WERI-Rb-1 (cell line): ENCODE data around the gene UMPS.

Source experiments
- DNase-seq: peaks from one replicate; pipeline ENCODE4 v3.0.0-alpha.2; 2020
- H3K27ac ChIP-seq: fragments of 250-450 bp; sonication (Bioruptor Pico); 2 replicates; pipeline ENCODE4 v1.5.1; 2020; ENCODE audit warnings: mild to moderate bottlenecking, moderate library complexity
- H3K27me3 ChIP-seq: fragments of 250-450 bp; sonication (Bioruptor Pico); 2 replicates; pipeline ENCODE4 v1.5.1; 2021; ENCODE audit warnings: mild to moderate bottlenecking, low read depth, moderate library complexity; ENCODE audit not compliant: insufficient read depth, severe bottlenecking
- H3K36me3 ChIP-seq: fragments of 250-450 bp; sonication (Bioruptor Pico); 2 replicates; pipeline ENCODE4 v1.5.1; 2020; ENCODE audit warnings: mild to moderate bottlenecking, moderate library complexity
- H3K4me3 ChIP-seq: 2 replicates; pipeline ENCODE4 v1.5.1; 2011; ENCODE audit warnings: low read depth, mild to moderate bottlenecking, control low read depth, low read length
- H3K9me3 ChIP-seq: fragments of 250-450 bp; sonication (Bioruptor Pico); 2 replicates; pipeline ENCODE4 v1.5.1; 2021; ENCODE audit warnings: mild to moderate bottlenecking, moderate library complexity; ENCODE audit not compliant: severe bottlenecking
- TF ChIP-seq, protein P1 (sequence below): IDR thresholded peaks from 2 replicates; pipeline ENCODE4 v1.5.1; 2011; ENCODE audit warnings: low read depth, mild to moderate bottlenecking, control low read depth, inconsistent platforms, low read length

UMPS gene

DNA sequence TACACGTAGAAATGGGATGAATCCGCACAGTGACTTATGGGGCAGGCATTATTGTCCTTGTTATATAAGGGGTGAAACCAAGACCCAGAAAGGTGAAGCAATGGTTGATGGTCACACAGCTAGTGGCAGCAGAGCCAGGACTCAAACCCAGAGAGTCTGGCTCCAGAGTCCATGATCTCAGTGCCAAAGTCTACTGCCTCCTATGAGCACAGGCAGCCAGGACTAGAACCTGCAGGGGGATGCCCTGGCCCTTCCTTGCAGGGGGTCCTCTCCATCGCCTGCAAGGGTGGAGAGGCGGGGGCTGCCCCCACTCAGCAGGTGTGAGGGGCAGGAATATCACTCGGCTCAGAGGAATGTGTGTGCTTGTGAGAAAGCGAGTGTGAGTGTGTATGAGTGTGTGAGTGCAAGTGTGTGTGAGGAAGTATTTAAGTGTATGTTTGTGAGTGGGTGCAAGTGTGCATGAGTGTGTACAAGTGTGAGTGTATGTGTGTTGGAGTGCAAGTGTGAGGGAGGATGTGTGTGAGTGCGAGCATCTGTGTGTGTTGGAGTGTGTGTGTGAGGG is 44.7 kb downstream of the UMPS start:
- no peaks in the 10 kb centered on the region for H3K36me3 ChIP-seq
- no peaks in the 10 kb centered on the region for H3K9me3 ChIP-seq
- no peaks in the 10 kb centered on the region for H3K27me3 ChIP-seq
- no peak overlapping the region for H3K4me3 ChIP-seq
- no peak for DNase-seq
- no peak overlapping the region for H3K27ac ChIP-seq
- TF ChIP-seq, protein P1, sequence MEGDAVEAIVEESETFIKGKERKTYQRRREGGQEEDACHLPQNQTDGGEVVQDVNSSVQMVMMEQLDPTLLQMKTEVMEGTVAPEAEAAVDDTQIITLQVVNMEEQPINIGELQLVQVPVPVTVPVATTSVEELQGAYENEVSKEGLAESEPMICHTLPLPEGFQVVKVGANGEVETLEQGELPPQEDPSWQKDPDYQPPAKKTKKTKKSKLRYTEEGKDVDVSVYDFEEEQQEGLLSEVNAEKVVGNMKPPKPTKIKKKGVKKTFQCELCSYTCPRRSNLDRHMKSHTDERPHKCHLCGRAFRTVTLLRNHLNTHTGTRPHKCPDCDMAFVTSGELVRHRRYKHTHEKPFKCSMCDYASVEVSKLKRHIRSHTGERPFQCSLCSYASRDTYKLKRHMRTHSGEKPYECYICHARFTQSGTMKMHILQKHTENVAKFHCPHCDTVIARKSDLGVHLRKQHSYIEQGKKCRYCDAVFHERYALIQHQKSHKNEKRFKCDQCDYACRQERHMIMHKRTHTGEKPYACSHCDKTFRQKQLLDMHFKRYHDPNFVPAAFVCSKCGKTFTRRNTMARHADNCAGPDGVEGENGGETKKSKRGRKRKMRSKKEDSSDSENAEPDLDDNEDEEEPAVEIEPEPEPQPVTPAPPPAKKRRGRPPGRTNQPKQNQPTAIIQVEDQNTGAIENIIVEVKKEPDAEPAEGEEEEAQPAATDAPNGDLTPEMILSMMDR = no peak

DNA sequence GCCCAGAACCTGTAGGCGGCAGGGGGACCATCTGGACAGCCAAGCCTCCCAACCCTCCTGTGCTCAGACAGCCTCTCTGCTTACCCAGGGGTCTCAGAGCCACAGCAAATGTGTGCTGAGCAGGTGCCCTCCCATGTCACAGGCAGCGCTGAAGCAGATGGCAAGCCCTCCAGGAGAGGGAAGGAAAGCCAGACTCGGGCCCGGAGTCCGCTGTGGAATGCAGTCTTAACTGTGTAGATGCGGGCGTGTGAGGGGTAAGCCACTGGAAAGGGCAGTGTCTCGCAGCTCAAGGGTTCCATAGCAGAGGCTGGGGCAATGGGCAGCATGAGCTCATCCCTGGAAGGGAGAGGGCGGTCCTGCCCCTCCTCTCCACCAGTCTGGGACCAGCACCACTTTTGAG is 45.6 kb downstream of the UMPS start:
- DNase-seq = peak; percentile 16
- no peak overlapping the region for H3K4me3 ChIP-seq
- no peak overlapping the region for H3K27ac ChIP-seq
- no peaks in the 10 kb centered on the region for H3K27me3 ChIP-seq
- H3K36me3 ChIP-seq = no peaks in the 10 kb centered on the region
- TF ChIP-seq, protein P1 = no peak
- no peaks in the 10 kb centered on the region for H3K9me3 ChIP-seq

DNA sequence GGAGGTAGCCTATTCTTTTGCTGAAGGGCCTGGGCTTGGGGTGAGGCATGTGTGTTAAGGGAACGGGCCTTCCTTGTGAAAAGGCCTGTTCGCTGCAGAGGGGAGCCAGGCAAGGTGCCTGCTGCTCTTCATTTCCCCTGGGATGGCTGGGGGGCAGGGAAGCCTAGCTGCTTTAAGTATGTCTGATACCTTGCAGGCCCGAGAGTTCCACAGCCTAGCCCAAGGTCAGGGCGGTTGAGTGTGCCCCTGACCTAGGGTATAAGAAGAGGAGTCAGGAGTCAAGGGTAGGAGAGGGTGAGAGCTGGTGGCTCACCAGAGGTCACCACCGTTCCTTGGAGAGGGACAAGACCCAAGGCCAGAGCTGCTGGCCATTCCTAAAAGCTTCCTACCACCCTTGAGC is 46.6 kb downstream of the UMPS start:
- Histone ChIP-seq H3K36me3 (no peaks in the 10 kb centered on the region), H3K27me3 (no peaks in the 10 kb centered on the region), H3K27ac (no peak overlapping the region), H3K4me3 (no peak overlapping the region), H3K9me3 (no peaks in the 10 kb centered on the region)
- DNase-seq = no peak
- TF ChIP-seq, protein P1 = no peak

DNA sequence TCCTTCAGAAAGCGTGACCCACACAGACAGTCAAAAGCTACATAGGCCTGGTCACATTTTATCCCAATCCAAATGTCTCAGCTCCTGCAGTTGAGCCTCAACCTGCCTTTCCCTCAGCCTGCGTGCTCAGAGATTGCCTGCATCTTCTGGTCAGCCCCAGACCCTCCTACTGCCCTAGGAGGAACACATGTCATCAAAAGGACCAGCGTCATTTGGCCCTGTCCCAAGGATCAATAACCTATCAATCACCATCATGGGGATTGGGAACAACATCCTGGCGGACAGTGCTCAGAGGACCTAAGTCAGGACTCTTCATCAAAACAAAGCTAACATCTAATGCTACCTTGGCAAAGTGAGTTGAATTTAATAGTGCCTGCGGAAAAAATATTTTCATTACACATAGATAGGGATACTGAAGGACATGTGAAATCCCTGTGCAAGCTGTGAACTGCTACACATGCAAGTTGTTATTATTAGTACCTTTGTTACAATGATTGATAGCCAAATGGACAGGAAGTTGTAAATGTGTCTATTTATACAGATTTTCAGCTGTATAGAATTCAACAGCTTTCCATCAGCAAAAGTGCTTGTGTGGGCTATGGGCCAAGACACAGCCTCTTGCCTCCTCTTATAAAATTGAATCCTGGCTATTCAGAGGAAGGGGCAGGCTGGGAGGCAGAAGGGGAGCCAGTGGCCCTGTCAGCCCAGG is 47.7 kb downstream of the UMPS start:
- no peak for DNase-seq
- no peaks in the 10 kb centered on the region for H3K9me3 ChIP-seq
- no peak overlapping the region for H3K27ac ChIP-seq
- H3K4me3 ChIP-seq = no peak overlapping the region
- H3K27me3 ChIP-seq = no peaks in the 10 kb centered on the region
- TF ChIP-seq, protein P1 = no peak
- no peaks in the 10 kb centered on the region for H3K36me3 ChIP-seq

DNA sequence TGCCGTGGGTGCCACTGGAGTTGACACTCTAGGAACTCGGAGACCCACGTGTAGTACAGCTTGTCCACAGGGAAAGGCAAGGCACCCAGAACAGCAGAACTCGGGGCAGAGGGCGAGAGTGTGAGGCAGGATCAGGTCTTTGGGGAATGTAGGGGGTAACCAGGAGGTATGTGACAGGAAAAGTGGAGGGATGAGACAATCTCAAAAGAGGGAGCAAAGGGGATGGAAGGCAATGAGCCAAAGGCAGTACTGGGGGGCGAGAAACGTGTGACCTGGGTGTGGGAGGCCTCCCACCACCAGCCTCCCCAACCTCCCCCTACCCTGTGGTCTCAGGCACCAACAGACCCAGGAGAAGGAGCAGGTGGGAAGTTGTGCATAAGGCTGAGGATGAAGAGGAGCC is 48.9 kb downstream of the UMPS start:
- Histone ChIP-seq H3K4me3 (no peak overlapping the region), H3K27ac (no peak overlapping the region), H3K27me3 (no peaks in the 10 kb centered on the region), H3K36me3 (no peaks in the 10 kb centered on the region), H3K9me3 (no peaks in the 10 kb centered on the region)
- no peak for DNase-seq
- TF ChIP-seq, protein P1 = no peak
